Measurements from ENCODE around the gene MYOZ3.

MYOZ3 gene

GRCh38 chr5:150653145-150653761 lies 7.8 kb upstream of the MYOZ3 start:
- no peak overlapping the region for H3K4me3 ChIP-seq (replicated peaks in 1 of 2; ENCODE audit: low read depth in 2 of 2, low read length in 2 of 2)
- peak; percentile 51 to 60 for DNase-seq (ENCODE audit: low read depth in 2 of 2)
- TF ChIP-seq CTCF (IDR thresholded peaks at IDR 0.05; ENCODE audit: low read depth, low read length) = peak; percentile 52

- no peak overlapping the region for H3K4me3 ChIP-seq (replicated peaks in 1 of 2; ENCODE audit: low read depth in 2 of 2, low read length in 2 of 2)
- DNase-seq (ENCODE audit: low read depth in 2 of 2) = no peak
- TF ChIP-seq CTCF (IDR thresholded peaks at IDR 0.05; ENCODE audit: low read depth, low read length) = no peak
Observed at GRCh38 chr5:150653762-150654556, 7.1 kb upstream of the MYOZ3 start.

- no peak overlapping the region for H3K4me3 ChIP-seq (replicated peaks in 1 of 2; ENCODE audit: low read depth in 2 of 2, low read length in 2 of 2)
- no peak for DNase-seq (ENCODE audit: low read depth in 2 of 2)
- no peak for TF ChIP-seq CTCF (IDR thresholded peaks at IDR 0.05; ENCODE audit: low read depth, low read length)
Observed at GRCh38 chr5:150655221-150655620, 5.8 kb upstream of the MYOZ3 start.

- peak; percentile 53 to 68 for DNase-seq (ENCODE audit: low read depth in 2 of 2)
- peak overlapping the region; percentile 32 to 59 for H3K4me3 ChIP-seq (replicated peaks in 1 of 2; ENCODE audit: low read depth in 2 of 2, low read length in 2 of 2)
- TF ChIP-seq CTCF (IDR thresholded peaks at IDR 0.05; ENCODE audit: low read depth, low read length) = peak; percentile 46
Observed at GRCh38 chr5:150656191-150657132, 4.6 kb upstream of the MYOZ3 start.

GRCh38 chr5:150658121-150658520 lies 2.9 kb upstream of the MYOZ3 start:
- TF ChIP-seq CTCF (IDR thresholded peaks at IDR 0.05; ENCODE audit: low read depth, low read length) = no peak
- no peak overlapping the region for H3K4me3 ChIP-seq (replicated peaks in 1 of 2; ENCODE audit: low read depth in 2 of 2, low read length in 2 of 2)
- no peak for DNase-seq (ENCODE audit: low read depth in 2 of 2)

- no peak overlapping the region for H3K4me3 ChIP-seq (replicated peaks in 1 of 2; ENCODE audit: low read depth in 2 of 2, low read length in 2 of 2)
- TF ChIP-seq CTCF (IDR thresholded peaks at IDR 0.05; ENCODE audit: low read depth, low read length) = no peak
- no peak for DNase-seq (ENCODE audit: low read depth in 2 of 2)
Observed at GRCh38 chr5:150658699-150659265, 2.3 kb upstream of the MYOZ3 start.
